GM18858 (cell line): ENCODE measurements around the gene IFITM2.

ENCODE experiments used
- ATAC-seq: cut with Tn5 transposase; IDR thresholded peaks from one replicate; pipeline ENCODE4 v1.9.1; 2021; ENCODE audit not compliant: unreplicated experiment

Gene IFITM2

DNA sequence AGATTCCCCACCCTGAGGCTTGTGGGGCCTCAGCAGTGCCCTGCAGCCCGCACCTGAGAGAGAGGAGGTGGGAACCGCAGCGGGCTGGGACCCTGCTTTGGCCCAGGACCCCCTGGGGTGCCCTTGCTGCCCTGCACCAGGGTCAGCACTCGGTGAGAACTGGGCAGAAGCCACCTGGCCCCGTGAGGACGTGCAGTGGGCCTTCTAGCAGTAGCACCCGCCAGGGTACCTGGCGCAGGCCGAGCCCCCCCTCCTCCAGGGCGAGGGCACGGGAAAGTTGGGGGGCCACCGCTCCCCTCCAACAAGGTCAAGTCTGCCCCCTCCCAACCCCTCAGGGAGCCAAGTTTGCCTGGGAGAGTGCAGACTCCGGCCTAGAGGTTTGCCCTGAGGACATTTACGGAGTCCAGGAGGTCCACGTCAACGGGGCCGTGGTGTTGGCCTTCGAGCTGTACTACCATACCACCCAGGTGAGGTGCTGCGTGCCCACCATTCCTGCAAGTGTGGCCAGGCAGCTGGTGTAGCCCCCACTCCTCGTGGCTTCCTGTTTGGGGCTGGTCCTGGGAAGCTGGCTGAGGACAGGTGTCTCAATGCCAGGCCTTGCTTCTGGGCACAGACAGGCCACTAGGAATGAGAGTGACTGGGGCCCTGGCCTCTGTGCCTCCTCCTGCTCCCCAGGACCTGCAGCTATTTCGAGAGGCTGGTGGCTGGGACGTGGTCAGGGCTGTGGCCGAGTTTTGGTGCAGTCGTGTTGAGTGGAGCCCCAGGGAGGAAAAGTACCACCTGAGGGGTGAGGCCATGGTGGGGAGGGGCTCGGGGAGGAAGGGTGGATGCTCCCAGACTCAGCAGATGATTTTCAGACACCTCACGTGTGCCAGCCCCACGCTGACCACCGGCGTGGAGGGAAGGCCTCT lies 15.2 kb upstream of the IFITM2 start:
- ATAC-seq, result no peak

DNA sequence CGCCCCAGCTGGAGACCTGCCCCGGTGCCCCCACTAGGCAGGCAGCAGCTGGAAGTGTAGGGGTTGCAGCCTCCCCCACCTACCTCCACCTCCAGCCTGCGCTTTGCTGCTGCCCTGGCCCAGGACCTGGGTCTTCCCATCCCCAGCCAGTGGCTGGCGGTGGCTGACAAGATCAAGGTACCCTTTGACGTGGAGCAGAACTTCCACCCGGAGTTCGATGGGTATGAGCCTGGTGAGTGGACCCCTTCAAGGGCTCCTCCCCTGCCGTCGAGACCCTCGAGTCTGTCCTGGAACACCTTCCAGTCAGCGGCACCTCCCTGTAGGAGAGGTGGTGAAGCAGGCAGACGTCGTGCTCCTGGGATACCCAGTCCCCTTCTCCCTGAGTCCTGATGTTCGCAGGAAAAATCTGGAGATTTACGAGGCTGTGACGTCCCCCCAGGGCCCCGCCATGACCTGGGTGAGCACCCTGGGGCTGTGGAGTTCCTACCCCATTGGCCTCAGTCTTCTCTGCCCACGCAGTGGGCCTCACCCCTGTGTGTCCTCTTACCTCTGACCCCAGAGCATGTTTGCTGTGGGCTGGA lies 14.3 kb upstream of the IFITM2 start:
- no peak for ATAC-seq

DNA sequence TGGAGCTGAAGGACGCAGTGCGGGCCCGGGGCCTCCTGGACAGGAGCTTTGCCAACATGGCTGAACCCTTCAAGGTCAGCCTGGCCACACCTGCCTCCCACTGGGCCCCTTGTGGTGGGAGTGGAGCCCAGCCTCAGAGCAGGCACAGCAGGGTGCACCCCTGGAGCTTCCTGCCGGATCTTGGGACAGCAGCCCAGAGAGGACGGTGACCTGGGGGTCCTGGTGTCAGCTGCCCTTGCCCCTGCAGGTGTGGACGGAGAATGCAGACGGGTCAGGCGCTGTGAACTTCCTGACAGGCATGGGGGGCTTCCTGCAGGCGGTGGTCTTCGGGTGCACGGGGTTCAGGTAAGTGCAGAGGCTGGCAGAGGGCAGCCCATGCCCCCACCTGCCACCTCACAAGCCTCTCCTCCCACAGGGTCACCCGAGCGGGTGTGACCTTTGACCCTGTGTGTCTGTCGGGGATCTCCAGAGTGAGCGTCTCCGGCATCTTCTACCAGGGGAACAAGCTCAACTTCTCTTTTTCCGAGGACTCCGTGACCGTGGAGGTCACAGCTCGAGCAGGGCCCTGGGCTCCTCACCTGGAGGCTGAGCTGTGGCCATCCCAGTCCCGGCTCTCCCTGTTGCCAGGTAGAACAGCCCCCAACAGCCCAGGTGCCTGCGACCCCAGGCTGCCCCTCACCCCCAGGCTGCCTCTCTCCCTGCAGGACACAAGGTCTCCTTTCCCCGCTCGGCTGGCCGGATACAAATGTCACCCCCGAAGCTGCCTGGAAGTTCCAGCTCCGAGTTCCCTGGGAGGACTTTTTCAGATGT lies 13.6 kb upstream of the IFITM2 start:
- ATAC-seq, result no peak

DNA sequence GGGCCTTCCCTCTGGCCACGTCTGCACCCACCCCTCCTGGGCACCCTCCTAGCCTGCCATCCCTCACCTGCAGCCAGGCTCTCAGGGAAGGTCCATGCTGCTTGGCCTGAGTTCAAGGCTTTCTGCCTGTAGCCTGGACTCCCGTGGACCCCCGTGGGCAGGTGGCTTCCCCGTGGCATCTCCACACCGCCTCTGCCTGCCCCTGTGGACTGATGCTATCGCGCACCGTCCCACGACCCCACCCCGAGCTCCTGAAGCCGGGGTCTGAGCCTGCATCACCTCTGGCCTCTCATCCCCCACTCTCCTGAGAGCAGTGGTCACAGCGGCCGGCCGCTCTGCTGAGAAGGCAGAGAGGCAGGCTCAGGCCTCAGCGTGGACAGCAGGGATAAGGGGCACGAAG lies 12.8 kb upstream of the IFITM2 start:
- no peak for ATAC-seq

DNA sequence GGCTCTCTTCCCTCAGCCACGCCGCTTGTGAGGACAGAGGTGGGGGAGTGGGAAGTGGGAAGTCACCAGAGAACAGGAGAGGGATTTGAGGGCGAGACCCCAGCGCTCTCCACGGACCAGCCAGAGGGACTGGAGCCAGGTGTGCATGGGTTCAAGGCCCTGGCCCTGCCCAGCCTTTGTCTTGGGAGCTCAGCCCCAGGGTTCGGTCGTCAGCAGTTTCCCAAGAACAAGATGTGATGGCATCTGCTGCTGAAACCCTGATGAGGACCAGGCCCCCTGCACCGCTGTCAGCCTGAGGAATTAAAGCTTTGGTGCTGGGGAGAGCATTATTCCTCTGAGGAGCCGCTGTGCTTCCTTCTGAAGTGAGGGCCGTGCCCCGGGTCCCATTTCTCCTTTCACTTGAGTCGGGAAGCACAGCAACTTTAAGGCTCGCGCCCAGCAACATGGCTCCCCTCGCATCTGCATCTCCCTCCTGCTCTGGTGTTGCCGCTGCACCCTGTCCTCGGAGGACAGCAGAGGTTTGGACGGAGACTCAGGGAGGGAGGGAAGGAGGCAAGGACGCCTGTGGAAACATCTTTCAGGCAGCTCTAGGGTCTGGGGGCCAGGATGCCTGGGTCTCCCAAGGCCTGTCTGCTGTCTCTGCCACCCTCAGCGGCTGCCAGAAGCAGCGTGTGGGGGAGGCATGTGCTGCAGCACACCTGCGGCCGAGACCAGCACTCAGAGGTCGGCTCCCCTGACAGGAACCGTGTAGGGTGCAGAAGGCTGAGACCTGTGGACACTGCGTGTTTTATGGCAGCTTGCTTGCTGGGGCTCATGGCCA lies 12.1 kb upstream of the IFITM2 start:
- ATAC-seq, result no peak

DNA sequence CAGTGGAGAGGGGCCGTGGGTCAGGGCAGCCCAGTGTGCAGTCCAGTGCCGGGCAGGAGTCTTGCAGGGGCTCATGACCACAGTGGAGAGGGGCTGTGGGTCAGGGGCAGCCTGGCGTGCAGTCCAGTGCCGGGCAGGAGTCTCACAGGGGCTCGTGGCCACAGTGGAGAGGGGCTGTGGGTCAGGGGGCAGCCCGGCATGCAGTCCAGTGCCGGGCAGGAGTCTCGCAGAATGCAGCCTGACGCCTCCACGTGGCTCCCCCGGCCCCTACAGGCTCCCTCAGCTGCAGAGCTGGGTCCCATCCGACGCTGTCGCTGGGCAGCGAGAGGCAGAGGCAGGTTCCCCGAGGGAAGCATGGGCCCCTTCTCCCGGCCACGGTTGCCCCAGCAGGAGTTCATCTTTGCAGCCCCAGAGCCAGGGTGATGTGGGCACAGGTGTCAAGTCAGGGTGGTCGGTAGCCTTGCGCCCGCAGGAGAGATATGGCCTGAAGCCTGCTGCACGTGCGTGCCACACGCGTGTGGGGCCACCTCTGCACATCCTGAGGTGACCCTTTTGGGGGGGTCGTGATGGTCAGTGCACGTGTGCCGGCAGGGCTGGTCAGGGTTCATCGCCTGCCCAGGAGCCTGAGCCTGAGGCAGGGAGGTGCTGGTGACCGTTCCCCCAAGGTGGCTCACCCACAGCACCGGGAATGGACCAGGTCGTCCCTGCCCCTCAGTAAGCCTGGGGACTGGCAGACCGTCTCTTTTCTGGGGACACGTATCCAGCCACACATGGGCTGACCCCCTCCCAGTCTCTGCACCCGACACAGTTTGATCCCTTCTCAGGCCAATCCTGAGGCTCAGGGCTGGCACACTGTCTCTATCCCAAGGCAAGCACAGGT lies 11.2 kb upstream of the IFITM2 start:
- no peak for ATAC-seq

DNA sequence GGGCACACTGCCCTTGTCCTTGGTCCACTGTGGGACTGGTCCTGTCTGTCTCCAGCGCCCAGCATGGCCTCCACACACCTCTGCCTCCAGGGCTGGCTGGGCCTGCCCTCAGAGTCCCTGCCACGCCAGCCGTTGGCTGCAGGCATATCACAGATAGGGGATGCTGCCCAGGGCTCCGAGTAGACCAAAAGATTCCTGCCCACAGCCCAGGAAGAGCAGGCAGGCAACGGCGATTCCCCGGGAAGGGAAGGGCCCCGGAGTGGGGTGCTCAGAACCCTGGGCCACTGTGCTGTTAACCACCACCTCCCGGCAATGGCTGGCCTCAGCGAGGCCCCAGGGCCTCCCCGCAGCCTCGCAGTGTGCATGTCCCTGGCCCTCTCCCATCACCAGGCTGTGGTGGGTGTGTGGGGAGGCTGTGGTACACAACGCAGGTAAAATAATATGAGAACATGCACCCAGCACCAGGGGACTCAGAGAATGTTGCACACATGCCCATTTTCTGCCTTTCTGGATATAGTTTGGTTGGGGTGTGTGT lies 10.5 kb upstream of the IFITM2 start:
- no peak for ATAC-seq

DNA sequence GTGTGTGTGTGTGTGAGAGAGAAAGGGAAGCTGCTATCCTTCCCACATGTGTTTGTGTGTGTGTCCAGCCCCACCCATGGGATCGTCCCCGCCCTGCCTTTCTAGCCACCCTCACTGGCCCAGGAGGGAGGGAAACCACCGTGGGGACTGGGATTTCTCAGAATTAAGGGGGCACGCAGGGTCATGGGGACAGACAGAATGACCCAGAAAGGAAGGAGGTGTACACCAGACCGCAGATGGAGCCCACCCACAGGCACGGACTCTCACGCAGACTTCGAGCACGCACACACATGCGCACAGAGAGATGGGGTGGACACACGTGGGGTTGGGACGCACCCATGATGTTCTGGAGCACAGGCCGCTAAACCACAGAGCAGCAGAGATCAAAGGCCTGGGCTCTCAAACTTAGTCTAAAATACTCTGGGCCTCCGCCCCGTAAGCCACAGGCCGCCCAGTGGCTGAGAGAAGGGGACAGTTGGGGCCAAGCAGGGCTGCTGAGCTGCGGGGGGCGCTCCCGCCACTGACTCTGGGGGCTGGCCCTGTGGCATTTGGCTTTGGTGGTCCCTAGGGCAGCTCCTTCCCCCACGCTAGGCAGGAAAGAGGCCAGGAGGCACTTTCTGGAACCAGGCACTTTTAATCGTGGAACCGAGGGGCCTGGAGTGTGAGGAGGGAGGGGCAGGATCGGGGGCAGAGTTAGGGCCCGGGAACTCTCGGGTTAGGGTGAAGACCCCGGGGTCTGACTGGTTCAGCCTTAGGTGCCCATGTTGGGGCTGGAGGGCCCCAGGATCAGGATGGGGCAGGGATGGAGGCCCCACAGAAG lies 9.8 kb upstream of the IFITM2 start:
- ATAC-seq, result no peak

DNA sequence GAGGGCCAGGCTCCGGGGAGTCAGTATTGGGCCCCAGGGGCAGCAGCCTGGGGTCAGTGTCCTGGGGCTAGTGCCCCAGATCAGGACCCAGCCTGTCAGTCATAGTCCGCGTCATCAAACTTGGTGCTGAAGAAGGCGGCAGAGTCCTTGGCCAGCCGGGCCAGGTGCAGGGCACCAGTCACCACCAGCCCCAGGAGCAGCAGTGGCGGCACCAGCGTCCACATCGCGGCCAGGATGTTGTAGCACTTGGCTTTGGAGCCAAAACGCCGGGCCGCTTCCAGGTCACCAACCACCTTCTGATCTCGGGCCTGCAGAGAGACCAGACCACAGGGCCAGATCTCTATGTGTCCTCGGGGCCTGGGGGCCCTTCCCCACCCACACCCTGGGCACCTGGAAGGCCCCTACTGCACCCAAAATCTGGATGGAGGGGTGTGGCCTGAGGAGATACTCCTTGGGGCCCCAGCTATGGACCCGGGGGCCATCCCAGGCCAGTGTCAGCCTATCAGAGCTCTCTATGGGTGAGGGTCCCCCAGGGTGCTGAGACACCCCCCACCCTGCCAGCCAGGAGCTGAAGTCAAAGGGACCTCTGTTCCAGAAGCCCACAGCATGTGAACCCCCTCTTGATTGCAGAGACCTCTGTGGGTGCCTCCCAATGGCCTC lies 9.1 kb upstream of the IFITM2 start:
- ATAC-seq, result no peak

DNA sequence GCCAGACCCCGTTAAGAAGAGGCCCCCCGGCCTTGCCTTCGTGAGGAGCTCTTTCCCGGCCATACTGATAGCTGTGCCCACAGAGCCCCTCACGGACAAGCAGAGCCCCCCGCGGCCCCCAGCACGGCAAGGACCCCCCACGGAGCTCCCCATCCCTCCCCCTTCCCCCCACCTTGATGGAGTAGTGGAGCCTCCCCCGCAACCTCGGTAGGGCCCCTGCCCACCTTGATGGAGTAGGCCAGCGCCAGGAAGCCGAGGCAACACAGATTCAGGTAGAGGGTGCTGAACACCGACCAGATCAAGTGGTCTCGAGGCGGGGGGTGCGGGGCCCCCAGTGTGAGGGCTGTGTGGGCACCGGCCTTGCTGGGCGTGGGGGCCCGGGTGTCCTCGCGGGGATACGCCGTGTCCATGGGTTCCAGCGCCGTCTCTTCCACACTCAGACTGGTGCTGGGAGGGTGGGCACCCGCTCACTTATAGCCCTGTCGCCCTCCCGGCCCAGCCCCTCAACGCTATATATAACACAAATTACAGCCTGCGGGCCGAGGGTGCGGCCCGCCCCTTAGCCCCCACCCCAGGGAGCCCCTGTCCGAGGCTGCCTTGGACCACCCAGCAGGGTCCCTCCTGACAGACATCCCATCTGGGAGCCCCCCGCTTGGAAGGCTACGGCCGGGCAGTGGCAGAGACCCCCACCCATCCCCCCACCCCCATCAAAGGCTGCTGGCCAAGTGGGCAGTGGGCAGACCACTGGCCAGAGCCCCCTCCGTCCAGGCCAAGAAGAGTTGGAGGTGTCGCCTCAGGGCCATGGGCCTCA lies 8.3 kb upstream of the IFITM2 start, which contains the start of gene IFITM5:
TSS of gene IFITM5 (minus strand) at position 446 of the 811 bp plus-strand sequence. CDS start at position 410, 36 bp downstream.
- no peak for ATAC-seq

DNA sequence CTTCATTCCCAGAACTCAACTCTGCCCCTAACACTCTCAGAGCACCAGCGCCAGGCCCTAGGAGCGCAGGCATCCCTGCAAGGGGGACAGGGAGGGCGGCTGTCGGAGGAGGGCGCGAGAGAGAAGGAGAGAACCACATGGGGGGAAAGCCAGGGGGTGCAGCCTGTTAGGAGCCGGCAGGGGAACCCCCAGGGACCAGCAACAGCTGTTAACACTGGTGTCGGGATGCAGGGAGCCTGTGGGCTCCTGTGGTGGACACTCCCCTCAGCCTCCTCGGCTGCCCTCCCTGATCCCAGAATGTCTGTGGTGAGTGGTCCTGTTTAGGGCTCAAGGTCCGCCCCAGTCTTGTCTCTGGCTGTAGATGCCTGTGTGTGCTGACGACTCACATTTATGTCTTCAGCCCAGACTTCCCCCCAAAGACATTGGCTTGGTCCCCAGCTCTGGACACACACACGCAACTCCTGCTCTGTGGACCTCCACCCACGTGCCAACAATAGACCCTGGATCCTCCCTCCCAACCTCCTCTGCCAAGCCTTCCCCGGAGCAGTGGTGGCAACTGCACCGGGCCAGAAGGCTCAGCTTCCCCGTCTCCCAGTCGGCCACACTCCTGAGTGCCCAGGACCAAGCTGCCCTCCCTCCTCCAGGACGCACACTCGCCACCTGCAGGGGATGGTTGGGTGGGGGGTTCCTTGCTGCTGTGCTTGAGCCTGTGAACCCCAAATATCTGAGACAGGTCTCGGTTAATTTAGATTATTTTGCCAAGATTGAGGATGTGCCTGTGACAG lies 7.5 kb upstream of the IFITM2 start:
- ATAC-seq, result no peak

DNA sequence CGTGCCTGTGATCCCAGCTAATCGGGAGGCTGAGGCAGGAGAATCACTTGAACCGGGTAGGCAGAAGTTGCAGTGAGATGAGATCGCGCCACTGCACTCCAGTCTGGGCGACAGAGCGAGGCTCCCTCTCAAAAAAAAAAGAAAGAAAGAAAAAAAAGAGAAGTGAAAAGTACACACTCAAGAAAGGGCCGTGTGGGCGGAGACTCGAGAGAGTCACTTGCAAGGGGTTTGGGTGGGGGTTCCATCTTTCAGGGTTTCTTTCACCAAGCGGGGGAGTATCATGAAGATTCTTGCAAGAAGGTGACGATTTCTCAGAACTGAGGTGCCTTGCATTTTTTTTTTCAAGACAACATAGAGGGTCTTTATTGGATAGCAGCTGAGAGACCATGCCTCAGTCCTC lies 4.3 kb upstream of the IFITM2 start:
- ATAC-seq, result no peak

DNA sequence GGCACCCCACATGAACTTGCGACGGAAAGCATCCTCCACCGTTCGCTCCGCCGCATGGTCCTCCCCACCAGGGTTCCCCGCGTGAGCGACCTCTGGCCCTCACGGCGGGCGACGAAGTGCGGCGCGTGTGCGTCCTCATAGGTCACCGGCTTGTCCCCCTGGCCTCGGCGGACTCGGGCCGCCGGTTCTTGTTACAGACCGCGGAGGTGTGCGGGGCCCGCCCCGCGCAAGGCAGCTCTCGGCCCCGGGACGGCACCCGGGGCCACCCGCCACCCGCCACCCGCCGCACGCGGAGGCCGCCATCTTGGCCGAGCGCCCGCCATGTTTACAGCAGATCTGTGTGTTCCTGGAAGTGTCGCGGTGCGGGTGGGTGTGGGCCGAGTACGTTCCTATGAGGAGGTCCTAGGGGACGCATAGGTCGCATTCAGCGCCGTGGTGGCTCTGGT lies 3.5 kb upstream of the IFITM2 start:
- no peak for ATAC-seq

DNA sequence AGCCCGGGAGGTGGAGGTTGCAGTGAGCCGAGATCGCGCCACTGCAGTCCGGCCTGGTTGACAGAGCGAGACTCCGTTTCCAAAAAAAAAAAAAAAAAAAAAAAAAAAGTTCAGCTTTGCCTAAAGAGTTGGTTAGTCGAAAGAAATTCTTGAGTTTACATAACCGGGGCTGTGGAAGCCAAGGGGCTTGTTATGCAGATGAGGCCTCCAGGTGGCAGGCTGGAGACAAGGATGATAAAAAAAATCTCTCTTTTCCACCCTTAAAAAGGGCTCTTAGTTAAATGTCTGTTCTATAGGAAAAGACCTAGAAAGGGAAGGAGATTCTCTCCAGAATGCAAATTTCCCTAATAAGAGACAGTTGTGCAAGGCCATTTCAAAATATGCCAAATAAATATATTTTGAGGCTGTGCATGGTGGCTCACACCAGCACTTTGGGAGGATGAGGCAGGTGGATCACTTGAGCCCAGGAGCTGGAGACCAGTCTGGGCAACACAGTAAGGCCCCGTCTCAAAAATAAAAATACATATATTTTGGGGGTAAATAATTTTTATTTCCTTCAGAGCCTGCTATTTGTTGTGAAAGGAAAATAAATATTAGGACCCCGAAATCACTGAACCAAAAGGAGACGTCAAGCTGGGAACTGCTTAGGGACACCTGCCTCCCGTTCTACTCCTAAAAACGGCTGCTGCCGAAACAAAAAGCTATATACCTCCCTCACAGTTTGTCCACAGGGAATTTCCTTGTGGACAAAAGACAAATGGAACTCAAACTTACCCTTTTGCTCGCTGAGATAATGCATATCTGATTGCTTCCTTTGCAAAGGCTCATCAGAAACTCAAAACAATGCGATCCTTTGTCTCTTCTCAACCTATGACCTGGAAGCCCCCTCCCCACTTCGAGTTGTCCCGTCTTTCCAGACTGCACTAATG lies 2.4 kb upstream of the IFITM2 start:
- ATAC-seq, result no peak

DNA sequence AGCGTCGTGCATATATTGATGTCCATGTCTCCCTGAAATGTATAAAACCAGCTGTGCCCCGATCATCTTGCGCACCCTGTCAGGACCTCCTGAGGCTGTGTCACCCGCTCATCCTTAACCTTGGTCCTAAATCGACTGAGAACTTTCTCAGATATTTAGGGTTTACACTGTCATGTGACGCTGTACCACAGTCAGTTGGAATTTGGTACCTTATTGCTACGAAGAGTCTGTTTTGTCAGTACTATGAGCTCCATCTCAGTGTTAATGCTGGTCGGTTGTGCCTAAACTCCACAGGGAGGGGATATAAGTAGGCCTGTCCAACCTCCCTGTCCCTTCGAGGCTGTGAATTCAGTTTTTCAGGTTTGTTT lies 1.8 kb upstream of the IFITM2 start:
- ATAC-seq, result no peak
